HG03558 (cell line): ENCODE measurements around the gene ASH1L.
"Not testable (repeated sequence)": the region's sequence is repeated elsewhere in the genome, so short reads cannot be mapped to it uniquely, and the experiment has no call there.

Experiments used
- ATAC-seq: cut with Tn5 transposase; IDR thresholded peaks from one replicate; pipeline ENCODE4 v1.9.1; 2021; ENCODE audit warnings: moderate number of reproducible peaks; ENCODE audit not compliant: unreplicated experiment; ENCODE audit errors: extremely low read depth

The ASH1L gene

GRCh38 chr1:155458111-155458510 lies 104.5 kb downstream of the ASH1L start:
- ATAC-seq: no peak

- ATAC-seq: no peak
Observed at GRCh38 chr1:155457266-155457665, 105.3 kb downstream of the ASH1L start.

- ATAC-seq: no peak
Observed at GRCh38 chr1:155455588-155456195, 106.9 kb downstream of the ASH1L start.

GRCh38 chr1:155454096-155454495 lies 108.5 kb downstream of the ASH1L start:
- no peak for ATAC-seq

- no peak for ATAC-seq
Observed at GRCh38 chr1:155453141-155453540, 109.5 kb downstream of the ASH1L start.

GRCh38 chr1:155451199-155451598 lies 111.4 kb downstream of the ASH1L start:
- ATAC-seq: no peak

- ATAC-seq: not testable (repeated sequence)
Observed at GRCh38 chr1:155442431-155442830, 120.2 kb downstream of the ASH1L start.

- no peak for ATAC-seq
Observed at GRCh38 chr1:155437405-155437804, 125.2 kb downstream of the ASH1L start.

- ATAC-seq: not testable (repeated sequence)
Observed at GRCh38 chr1:155433831-155434389, 128.7 kb downstream of the ASH1L start.

GRCh38 chr1:155433128-155433830 lies 129.3 kb downstream of the ASH1L start:
- ATAC-seq: not testable (repeated sequence)

- no peak for ATAC-seq
Observed at GRCh38 chr1:155424091-155424490, 138.5 kb downstream of the ASH1L start.

GRCh38 chr1:155420788-155421187 lies 141.8 kb downstream of the ASH1L start:
- ATAC-seq: no peak

- not testable (repeated sequence) for ATAC-seq
Observed at GRCh38 chr1:155411840-155412239, 150.8 kb downstream of the ASH1L start.

GRCh38 chr1:155410931-155411330 lies 151.7 kb downstream of the ASH1L start:
- ATAC-seq: no peak

GRCh38 chr1:155396874-155397476 lies 165.6 kb downstream of the ASH1L start:
- ATAC-seq: no peak

- no peak for ATAC-seq
Observed at GRCh38 chr1:155392898-155393411, 169.6 kb downstream of the ASH1L start.

- ATAC-seq: no peak
Observed at GRCh38 chr1:155389826-155390225, 172.8 kb downstream of the ASH1L start.

GRCh38 chr1:155385836-155386235 lies 176.8 kb downstream of the ASH1L start:
- not testable (repeated sequence) for ATAC-seq

GRCh38 chr1:155383406-155383805 lies 179.2 kb downstream of the ASH1L start:
- no peak for ATAC-seq

- ATAC-seq: no peak
Observed at GRCh38 chr1:155379631-155380090, 182.9 kb downstream of the ASH1L start.

GRCh38 chr1:155379180-155379579 lies 183.4 kb downstream of the ASH1L start:
- ATAC-seq: no peak
